Stimulated activated CD8-positive, alpha-beta memory T cell treated with anti-CD3 and anti-CD28 coated beads, Interleukin-4, amount 100 ng/mL, for 24 hours (primary cell): ENCODE data around the gene SBF2.

ENCODE experiments used
- DNase-seq: peaks from one replicate; pipeline ENCODE4 v3.0.0-alpha.2; 2020; ENCODE audit warnings: low read depth

The SBF2 gene

GRCh38 chr11:9773524-9773923, 520.5 kb downstream of the SBF2 start:
- no peak for DNase-seq

DNA sequence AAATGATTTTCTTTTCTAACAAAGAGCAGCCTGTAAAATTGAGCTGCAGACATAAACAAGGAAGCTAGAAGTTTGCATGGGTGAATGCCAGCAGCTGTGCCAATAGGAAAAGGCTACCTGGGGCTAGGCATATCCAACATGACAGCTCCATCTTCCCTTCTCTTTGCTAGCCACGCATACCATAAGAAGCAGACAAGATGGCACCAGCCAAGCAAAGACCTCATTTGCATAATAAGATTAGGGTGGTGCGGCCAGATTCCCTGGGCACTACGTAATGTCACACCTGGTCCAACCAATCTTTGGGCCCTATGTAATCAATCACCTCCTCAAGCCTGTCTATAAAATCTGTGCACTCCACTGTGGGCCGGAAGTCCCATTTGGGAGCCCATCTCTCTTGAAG, 521.8 kb downstream of the SBF2 start:
- DNase-seq = no peak

DNA sequence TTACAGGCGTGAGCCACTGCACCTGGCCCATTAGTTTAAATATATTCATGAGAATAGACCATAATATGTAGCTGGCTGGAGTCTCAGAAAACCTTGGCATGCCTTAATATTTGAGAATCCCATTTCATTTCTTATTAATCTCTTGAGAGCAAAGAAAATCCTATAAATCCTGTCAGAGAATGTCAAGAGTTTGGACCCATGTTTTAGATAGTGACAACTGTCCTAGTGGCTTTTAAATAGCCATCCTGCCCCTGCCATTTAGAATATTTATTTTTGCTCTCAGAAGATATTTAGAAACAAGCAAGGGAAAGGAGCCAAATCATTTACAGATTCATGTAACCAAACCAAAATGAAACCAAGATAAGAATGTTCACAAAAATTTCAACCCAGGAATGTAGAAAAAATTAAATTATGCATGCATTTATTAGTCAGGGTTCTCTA, 522.9 kb downstream of the SBF2 start:
- no peak for DNase-seq

GRCh38 chr11:9769621-9770020, 524.4 kb downstream of the SBF2 start:
- DNase-seq = no peak

- no peak for DNase-seq
Measured at GRCh38 chr11:9765320-9766101, 528.5 kb downstream of the SBF2 start.

GRCh38 chr11:9763301-9763700, 530.7 kb downstream of the SBF2 start:
- no peak for DNase-seq

DNA sequence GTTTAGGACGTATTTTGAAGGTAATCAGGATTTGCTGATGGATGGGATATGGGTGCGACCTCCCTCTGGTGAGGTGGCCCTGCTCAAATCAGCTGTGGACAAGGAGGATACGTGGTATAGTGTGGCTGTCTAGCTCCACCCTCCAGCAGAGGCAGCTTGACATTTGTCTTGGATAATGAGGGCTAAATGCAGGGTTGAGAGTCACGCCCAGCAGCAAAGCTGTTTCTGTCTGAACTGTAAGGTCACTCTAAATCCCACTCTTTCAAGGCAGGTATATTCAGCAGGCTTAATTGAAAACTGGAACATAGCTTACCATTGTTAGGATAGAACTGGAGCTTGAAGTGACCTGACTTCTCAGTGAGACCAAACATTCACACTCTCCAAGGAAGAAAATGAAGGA, 531.5 kb downstream of the SBF2 start:
- no peak for DNase-seq

DNA sequence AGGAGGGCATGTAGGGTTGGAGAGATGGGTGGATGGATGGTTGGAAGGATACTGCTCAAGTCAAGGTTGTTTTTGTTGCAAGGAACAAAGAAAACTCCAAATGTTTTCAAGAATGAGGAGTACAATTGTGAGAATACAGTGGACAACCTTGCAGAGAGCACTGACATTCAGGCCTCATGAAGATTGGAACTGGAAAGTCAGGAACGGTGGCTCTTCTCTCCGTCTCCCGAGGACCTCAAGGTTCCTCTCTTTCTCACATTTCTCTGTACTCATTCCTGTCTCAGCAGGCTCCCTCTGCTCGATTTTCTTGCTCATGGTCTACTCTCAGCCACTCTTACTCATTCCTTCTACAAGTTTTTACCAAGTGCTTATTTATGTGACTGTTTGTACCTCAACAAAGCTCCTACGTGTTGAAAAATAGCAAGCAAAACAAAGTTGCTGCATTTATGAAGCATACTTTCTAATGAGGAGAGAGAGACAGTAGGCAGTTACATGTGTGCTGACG, 532.5 kb downstream of the SBF2 start:
- DNase-seq = no peak

DNA sequence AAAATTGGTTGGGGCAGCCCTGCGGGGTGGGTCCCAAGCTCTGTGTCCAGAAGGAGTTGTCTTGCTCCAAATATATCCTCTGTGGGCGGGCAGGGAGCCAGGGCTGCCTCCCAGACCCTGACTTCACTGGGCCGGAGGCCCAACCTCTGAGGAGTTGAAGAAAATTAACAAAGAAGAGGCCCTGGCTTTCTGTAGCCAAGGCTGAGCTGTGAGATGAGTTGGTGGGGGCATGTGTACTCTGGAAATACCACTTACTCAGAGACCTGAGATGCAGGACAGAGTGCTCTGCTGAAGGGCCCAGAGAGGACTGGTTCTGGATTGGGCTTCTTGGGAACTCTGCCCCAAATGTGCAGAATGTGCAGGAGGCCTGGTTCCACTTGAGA, 533.8 kb downstream of the SBF2 start:
- DNase-seq = no peak

GRCh38 chr11:9759519-9760192, 534.4 kb downstream of the SBF2 start:
- peak; percentile 85 for DNase-seq

- DNase-seq = peak; percentile 36
Measured at GRCh38 chr11:9758637-9759518, 535.1 kb downstream of the SBF2 start.

- DNase-seq = peak; percentile 91
Measured at GRCh38 chr11:9757809-9758636, 536.0 kb downstream of the SBF2 start.

- DNase-seq = no peak
Measured at GRCh38 chr11:9756878-9757277, 537.1 kb downstream of the SBF2 start.

DNA sequence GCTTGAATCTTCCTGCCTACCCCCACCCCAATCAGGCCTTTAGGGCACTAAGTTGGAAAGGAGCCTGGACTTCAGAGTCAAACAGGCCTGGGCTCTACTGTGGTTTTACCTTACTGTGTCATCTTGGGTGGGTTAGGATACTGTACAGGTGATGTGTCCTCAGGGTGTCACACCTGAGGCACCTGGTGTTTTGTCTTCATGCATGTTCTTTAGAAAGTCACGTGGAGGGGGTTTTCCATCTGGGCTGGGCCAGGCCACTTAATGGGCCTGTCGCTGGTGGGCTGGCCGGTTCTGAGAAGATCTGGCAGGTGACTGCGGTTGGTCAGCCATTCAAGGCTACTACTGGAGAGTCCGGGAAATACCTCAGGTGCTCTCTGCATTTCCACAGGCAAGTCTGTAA, 537.6 kb downstream of the SBF2 start:
- DNase-seq = no peak

GRCh38 chr11:9755561-9756185, 538.3 kb downstream of the SBF2 start:
- no peak for DNase-seq

DNA sequence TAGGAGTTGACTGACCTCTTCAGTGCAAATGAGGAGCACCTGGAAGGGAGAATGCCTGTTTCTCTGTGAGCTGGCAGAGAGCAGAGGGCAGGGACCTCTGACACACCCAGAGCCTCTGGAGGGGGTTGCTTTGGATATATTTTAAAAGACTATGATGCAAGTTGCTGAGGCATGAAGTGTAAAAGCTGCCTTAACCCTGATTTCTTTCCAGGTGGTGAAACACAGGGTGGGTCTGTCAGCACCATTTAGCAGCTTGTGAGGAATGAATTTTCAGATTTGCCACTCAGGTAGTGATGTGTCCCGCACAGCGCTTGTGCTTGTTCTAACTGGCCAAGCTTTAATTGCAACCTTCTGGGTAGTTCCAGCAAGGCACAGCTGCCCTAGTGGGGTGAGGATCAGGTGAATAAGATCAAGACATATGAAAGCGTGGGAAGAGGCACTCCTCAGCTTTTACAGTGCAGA, 540.0 kb downstream of the SBF2 start:
- no peak for DNase-seq

- no peak for DNase-seq
Measured at GRCh38 chr11:9753021-9753420, 541.0 kb downstream of the SBF2 start.

DNA sequence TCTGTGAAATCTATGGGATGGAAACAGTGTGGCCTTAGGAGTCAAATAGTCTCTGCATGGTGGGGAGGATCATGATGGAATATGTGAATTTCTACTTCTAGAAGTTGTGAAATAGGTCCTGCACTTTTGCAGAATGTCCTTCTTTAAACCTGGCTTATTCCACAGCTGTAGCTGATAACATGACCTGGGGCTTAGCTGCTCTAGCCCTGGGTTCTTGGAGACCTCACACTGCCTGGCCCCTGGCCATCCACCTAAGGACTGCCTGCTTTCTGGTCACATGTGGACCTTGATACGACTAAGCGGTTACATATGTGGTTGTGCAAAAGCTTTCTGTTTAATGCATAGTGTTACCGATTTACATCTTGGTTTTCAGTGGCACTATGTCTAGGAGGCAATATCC, 541.9 kb downstream of the SBF2 start:
- no peak for DNase-seq

DNA sequence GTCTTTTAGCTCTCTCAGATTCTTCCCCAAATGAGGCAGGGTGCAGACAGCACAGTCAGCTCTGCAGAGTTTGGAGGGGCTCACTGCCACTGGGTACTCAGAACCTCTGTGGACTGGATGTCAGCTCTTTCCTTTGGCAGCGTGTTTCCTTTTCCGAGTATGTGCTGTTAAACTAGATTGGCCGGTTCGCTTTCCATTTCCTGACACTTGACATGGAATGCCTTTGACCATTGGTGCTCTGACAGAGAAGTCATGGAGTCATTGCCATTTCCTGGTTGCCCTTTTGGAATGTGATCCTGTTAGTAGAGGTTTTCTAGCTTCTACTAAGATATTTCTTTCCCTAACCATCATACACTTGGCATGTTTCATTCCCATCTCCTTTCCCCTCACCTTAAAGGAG, 543.5 kb downstream of the SBF2 start:
- no peak for DNase-seq

- peak; percentile 40 for DNase-seq
Measured at GRCh38 chr11:9748361-9748970, 545.6 kb downstream of the SBF2 start.

DNA sequence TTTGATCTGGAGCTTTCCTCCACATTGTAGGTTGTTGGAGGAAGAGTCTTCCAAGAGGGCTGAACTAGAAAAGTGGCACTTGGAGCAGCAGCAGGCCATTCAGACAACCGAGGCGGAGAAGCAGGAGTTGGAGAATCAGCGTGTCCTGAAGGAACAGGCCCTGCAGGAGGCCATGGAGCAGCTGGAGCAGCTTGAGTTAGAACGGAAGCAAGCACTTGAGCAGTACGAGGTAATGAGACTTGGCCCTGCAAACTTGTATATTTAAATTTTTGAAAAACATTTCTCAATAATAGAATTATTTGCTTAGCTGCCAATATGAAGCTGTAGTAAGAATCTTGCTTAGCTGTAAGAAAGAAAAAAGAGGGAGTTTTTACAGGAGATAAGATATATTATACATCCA, 546.2 kb downstream of the SBF2 start:
- no peak for DNase-seq
